Activated naive CD8-positive, alpha-beta T cell (primary cell): ENCODE data around the gene PRAMEF33.
"Not testable (repeated sequence)": the region's sequence is repeated elsewhere in the genome, so short reads cannot be mapped to it uniquely, and the experiment has no call there.

Experiments
- H3K27ac Mint-ChIP-seq: one replicate; pipeline ENCODE4 v1.8.0; 2021; ENCODE audit warnings: mixed read lengths
- H3K27me3 Mint-ChIP-seq: one replicate; pipeline ENCODE4 v1.8.0; 2021; ENCODE audit warnings: mixed read lengths
- H3K36me3 Mint-ChIP-seq: one replicate; pipeline ENCODE4 v1.8.0; 2021; ENCODE audit warnings: mixed read lengths
- H3K4me1 Mint-ChIP-seq: one replicate; pipeline ENCODE4 v1.8.0; 2021; ENCODE audit warnings: low read depth, mixed read lengths
- H3K4me3 Mint-ChIP-seq: one replicate; pipeline ENCODE4 v1.8.0; 2021; ENCODE audit warnings: mild to moderate bottlenecking, mixed read lengths
- H3K9me3 Mint-ChIP-seq: one replicate; pipeline ENCODE4 v1.8.0; 2021; ENCODE audit warnings: low read depth, mixed read lengths

PRAMEF33 gene

DNA sequence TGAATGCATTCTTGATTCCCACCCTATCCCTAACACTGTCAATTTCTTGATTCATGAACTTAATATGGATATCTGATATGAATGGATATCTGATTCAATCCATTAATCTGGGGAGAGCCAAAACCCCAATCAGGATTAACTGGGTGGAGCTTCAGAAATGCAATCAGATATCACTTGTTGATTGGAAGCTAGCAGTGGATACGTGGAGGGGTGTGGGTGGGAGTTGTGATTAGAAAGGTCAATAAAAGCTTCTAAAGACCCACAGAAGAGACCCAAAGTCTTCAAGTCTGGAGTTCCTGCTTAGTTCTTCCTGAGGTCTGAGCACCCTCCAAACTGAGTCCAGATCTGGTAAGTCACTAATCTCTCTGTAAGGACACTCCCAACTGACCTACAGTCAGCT is at the start of gene PRAMEF33:
Gene PRAMEF33, plus strand, starts transcription at position 301 of the 400 bp plus-strand sequence. CDS start 2,416 bp downstream, outside the sequence.
- H3K9me3 Mint-ChIP-seq, H3K27ac Mint-ChIP-seq, H3K36me3 Mint-ChIP-seq: not testable (repeated sequence)

DNA sequence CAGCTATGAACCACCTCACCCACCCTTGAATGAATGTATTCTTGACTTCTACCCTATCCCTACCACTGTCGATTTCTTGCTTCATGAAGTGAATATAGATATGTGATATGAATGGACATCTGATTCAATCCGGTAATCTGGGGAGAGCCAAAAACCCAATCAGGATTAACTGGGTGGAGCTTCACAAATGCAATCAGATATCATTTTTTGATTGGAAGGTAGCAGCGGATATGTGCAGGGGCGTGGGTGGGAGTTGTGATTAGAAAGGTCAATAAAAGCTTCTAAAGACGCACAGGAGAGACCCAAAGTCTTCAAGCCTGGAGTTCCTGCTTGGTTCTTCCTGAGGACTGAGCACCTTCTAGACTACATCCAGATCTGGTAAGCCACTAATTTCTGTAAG is 49.4 kb upstream of the PRAMEF33 start, which contains the start of gene PRAMEF5:
Gene PRAMEF5, plus strand, starts transcription at position 301 of the 400 bp plus-strand sequence. CDS start 5,071 bp downstream, outside the sequence.
- H3K4me3 Mint-ChIP-seq, H3K9me3 Mint-ChIP-seq, H3K27ac Mint-ChIP-seq, H3K4me1 Mint-ChIP-seq, H3K36me3 Mint-ChIP-seq, H3K27me3 Mint-ChIP-seq: not testable (repeated sequence)

More for the DNA sequence above, at the start of gene PRAMEF33:
- not testable (repeated sequence) for H3K4me3 Mint-ChIP-seq, H3K4me1 Mint-ChIP-seq, H3K27me3 Mint-ChIP-seq

- not testable (repeated sequence) for H3K27me3 Mint-ChIP-seq, H3K27ac Mint-ChIP-seq, H3K4me1 Mint-ChIP-seq, H3K4me3 Mint-ChIP-seq, H3K9me3 Mint-ChIP-seq, H3K36me3 Mint-ChIP-seq
Observed at GRCh38 chr1:13265124-13265523, 38.2 kb upstream of the PRAMEF33 start.

DNA sequence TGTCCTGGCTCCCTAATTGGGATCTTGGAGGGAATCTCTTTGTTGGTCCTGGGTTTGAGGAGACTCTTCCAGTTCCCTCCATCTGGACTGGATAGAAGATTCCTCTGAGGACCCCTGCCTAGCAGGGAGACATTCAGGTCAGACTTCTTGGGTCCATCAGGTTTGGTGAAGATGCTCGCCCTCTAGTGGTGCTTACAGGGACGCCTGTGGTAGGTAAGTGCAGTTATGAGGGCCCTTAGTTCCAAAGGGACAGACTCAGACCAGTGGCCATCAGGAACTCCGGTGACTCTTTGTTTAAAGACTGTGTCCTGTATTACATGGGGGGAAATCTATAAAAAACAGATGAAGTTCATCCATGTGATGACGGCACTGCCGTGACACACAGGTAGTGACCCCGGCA is 26.3 kb upstream of the PRAMEF33 start:
- not testable (repeated sequence) for H3K27ac Mint-ChIP-seq, H3K4me3 Mint-ChIP-seq, H3K9me3 Mint-ChIP-seq, H3K4me1 Mint-ChIP-seq, H3K36me3 Mint-ChIP-seq, H3K27me3 Mint-ChIP-seq

DNA sequence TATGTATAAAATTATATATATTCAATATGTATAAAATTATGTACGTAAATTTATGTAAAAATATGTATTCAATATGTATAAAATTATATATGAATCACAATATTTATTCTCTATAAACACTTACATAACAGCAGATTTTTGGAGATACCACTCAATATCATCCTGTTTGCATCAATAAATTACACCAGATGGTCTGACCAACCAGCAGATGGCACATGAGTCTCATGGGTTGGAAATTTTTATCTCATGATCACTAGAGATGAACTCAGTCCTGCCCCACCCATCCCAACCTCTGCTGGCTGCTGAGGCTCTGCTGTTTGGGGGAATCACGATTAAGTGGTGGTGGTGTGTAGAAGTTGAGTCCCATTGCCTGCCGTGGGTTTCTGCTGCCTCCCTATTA is 23.7 kb upstream of the PRAMEF33 start:
- H3K4me1 Mint-ChIP-seq, H3K36me3 Mint-ChIP-seq, H3K9me3 Mint-ChIP-seq, H3K27ac Mint-ChIP-seq, H3K27me3 Mint-ChIP-seq, H3K4me3 Mint-ChIP-seq: not testable (repeated sequence)

DNA sequence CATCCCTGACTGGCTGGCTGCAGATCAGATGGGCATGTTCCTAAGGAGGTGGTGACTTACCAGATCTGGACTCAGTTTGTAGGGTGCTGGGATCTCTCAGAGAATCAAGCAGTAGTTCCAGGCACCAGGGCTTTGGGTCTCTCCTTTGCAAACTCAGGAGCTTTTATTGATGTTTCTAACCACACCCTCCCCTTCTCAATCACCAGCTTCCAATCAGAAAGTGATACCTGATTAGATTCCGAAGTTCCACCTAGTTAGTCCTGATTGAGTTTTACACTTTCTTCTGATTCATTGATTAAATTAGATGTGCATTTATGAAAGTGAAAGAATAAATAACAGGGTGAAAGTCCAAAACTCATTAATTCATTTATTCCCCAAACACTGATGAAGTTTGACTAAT is 18.3 kb upstream of the PRAMEF33 start, which contains the start of gene PRAMEF8:
Gene PRAMEF8, minus strand, starts transcription at position 101 of the 400 bp plus-strand sequence. CDS start 1,046 bp downstream, outside the sequence.
- H3K27ac Mint-ChIP-seq = not testable (repeated sequence)

DNA sequence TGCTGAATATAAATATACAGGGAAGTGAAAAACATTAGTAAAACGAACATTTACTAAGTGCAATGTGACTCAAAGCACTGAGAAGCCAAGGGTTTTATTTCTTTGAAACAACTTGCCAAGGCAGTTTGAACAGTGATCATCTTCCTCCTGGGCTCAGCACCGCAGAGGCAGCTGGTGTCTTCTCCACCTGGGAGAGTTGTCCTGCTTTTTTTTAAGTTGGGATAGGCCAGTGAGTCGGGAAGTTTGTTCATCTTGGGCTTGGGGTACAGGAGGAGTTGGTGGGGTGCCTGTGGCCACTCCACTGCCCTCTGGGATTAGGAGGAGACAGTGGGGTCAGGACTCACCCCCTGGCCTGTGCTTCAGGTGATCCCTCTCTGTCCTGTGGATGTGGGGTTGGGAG is 14.3 kb upstream of the PRAMEF33 start:
- H3K4me1 Mint-ChIP-seq, H3K27me3 Mint-ChIP-seq, H3K27ac Mint-ChIP-seq, H3K36me3 Mint-ChIP-seq, H3K9me3 Mint-ChIP-seq, H3K4me3 Mint-ChIP-seq: not testable (repeated sequence)

More for the DNA sequence above, 18.3 kb upstream of the PRAMEF33 start, which contains the start of gene PRAMEF8:
- not testable (repeated sequence) for H3K36me3 Mint-ChIP-seq, H3K27me3 Mint-ChIP-seq, H3K4me3 Mint-ChIP-seq, H3K9me3 Mint-ChIP-seq, H3K4me1 Mint-ChIP-seq

DNA sequence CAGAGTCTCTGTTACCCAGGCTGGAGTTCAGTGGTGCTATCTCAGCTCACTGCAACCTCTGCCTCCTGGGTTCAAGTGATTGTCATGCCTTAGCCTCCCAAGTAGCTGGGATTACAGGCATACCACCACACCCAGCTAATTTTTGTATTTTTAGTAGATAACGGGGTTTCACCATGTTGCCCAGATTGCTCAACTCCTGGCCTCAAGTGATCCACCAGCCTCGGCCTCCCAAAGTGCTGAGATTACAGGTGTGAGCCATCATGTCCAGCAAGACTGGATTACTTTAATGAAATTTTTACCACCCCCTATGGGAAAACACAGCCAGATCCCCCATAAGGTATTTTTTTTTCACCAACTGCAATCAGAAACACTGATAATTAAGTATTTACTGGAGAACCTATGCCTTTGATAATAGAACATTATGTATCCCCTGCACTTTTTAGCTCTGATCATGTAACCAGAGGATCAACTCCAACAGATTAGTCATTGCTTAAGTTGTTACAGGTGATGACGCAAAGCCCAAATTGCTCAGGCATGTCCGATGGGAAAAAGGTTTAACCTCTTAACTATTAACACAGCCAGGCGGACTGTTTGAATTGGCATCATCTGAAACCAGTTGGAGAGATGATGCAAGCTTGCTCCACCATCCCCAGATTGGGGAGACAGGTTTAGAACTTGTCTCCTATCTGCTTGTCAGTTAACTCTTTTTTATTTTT is 6.0 kb upstream of the PRAMEF33 start:
- H3K27me3 Mint-ChIP-seq, H3K9me3 Mint-ChIP-seq, H3K4me1 Mint-ChIP-seq, H3K36me3 Mint-ChIP-seq, H3K4me3 Mint-ChIP-seq, H3K27ac Mint-ChIP-seq: not testable (repeated sequence)

GRCh38 chr1:13298699-13299098 is 4.6 kb upstream of the PRAMEF33 start:
- H3K9me3 Mint-ChIP-seq, H3K4me3 Mint-ChIP-seq, H3K36me3 Mint-ChIP-seq, H3K4me1 Mint-ChIP-seq, H3K27me3 Mint-ChIP-seq, H3K27ac Mint-ChIP-seq: not testable (repeated sequence)

DNA sequence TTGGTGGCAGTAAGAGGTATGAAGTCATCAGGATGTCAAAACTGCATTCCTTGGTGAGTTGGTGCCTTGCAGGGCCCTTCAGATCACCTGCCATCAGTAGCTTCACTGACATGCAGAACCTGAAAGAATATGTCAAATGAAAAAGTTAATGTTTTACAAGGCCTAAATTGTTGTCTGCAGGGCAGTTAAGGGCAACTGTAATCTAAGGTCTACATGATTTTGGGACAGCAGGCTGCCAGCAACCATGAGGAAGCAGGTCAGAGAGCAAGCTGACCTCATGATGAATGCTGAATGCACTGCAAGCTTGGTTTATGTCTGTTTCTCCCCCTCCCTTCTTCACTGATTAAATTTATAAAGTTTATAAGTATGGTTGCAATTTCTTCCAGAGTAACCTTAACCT is 1.1 kb upstream of the PRAMEF33 start:
- not testable (repeated sequence) for H3K4me1 Mint-ChIP-seq, H3K4me3 Mint-ChIP-seq, H3K36me3 Mint-ChIP-seq, H3K27ac Mint-ChIP-seq, H3K27me3 Mint-ChIP-seq, H3K9me3 Mint-ChIP-seq

- H3K27ac Mint-ChIP-seq, H3K36me3 Mint-ChIP-seq, H3K27me3 Mint-ChIP-seq, H3K4me1 Mint-ChIP-seq, H3K4me3 Mint-ChIP-seq, H3K9me3 Mint-ChIP-seq: not testable (repeated sequence)
Observed at GRCh38 chr1:13315281-13315680, 11.9 kb downstream of the PRAMEF33 start, which contains the start of gene PRAMEF15. Gene PRAMEF15 (plus strand): TSS chr1:13315581. CDS start chr1:13318408, 2,827 bp downstream.

GRCh38 chr1:13342496-13342895 is 39.2 kb downstream of the PRAMEF33 start:
- H3K4me1 Mint-ChIP-seq, H3K27ac Mint-ChIP-seq, H3K36me3 Mint-ChIP-seq, H3K4me3 Mint-ChIP-seq, H3K9me3 Mint-ChIP-seq, H3K27me3 Mint-ChIP-seq: not testable (repeated sequence)

DNA sequence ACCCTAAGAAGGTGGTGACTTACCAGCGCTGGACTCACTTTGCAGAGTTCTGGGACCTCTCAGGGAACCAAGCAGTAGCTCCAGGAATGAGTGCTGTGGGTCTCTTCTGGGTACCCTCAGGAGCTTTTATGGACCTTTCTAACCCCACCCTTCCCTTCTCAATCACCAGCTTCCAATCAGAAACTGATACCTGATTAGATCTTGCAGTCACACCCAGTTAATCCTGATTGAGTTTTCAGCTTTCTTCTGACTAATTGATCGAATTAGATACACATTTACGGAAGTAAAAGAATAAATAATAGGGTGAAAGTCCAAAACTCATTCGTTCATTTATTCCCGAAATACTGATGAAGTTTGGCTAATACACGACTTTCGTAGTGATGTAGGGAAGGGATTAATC is 43.7 kb downstream of the PRAMEF33 start, which contains the start of gene PRAMEF14:
Gene PRAMEF14, minus strand, starts transcription at position 101 of the 400 bp plus-strand sequence. CDS start 1,820 bp downstream, outside the sequence.
- not testable (repeated sequence) for H3K27me3 Mint-ChIP-seq, H3K4me1 Mint-ChIP-seq, H3K27ac Mint-ChIP-seq, H3K36me3 Mint-ChIP-seq, H3K4me3 Mint-ChIP-seq, H3K9me3 Mint-ChIP-seq

GRCh38 chr1:13353476-13353875 is 50.1 kb downstream of the PRAMEF33 start:
- H3K4me1 Mint-ChIP-seq, H3K27ac Mint-ChIP-seq, H3K36me3 Mint-ChIP-seq, H3K4me3 Mint-ChIP-seq, H3K27me3 Mint-ChIP-seq, H3K9me3 Mint-ChIP-seq: not testable (repeated sequence)

DNA sequence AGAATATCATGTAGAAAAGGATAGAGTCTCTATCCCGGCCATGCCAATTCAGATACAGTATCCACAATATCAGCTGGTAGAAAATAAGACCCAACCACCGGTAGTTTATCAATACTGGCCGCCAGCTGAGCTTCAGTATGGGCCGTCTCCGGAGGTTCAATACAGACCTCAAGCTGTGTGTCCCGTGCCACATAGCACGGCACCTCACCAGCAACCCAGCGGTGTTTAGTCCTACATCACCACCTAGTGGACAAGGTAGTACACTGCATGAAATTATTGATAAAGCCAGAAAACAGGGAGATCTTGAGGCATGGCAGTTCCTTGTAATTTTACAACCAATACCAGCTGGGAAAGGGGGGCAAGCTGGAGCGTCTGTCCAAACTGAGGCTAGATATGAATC is 51.1 kb downstream of the PRAMEF33 start:
- H3K36me3 Mint-ChIP-seq, H3K4me3 Mint-ChIP-seq, H3K27ac Mint-ChIP-seq, H3K4me1 Mint-ChIP-seq, H3K9me3 Mint-ChIP-seq, H3K27me3 Mint-ChIP-seq: not testable (repeated sequence)

DNA sequence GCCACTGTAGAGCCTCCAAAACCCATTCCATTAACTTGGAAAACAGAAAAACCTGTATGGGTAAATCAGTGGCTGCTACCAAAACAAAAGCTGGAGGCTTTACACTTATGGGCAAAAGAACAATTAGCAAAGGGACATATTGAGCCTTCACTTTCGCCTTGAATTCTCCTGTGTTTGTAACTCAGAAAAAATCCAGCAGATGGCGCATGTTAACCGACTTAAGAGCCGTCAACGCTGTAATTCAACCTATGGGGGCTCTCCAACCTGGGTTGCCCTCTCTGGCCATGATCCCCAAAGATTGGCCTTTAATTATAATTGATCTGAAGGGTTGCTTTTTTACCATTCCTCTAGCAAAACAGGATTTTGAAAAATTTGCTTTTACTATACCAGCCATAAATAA is 53.4 kb downstream of the PRAMEF33 start:
- not testable (repeated sequence) for H3K4me1 Mint-ChIP-seq

More for the DNA sequence above, 53.4 kb downstream of the PRAMEF33 start:
- H3K9me3 Mint-ChIP-seq, H3K4me3 Mint-ChIP-seq, H3K27me3 Mint-ChIP-seq, H3K27ac Mint-ChIP-seq, H3K36me3 Mint-ChIP-seq: not testable (repeated sequence)
